HL-60/S4 treated with phorbol 12-myristate 13-acetate at 8.2 ng/mL for 4 days and 3 days (cell line): Measurements from ENCODE around the gene PCSK5.

ENCODE experiments used
- in situ Hi-C: fragments of 300-500 bp; cut with MboI; formaldehyde crosslinking; loops from 2 replicates; pipeline ENCODE4 v1.15.0; 2022; ENCODE audit warnings: low sequenced_read_pairs

Gene PCSK5

DNA sequence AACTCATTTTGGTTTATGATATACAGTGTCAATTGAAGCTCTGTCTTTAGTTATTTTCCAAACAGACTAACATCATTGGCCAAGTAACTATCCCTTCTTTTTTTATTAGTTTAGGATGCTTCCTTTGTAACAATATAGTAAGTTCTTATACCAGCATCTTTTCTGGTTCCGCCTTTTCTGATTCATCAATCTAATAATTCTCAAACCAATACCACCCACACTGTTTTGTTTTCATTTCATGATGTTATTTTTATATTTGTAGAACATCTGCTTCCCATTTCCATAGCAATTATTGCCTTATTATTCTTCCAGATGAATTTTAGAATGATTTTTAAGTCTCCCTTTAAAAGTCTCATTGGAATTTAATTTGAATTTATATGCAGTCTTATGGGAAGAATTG is 285.7 kb downstream of the PCSK5 start:
- in situ Hi-C loops, result no loop called here

DNA sequence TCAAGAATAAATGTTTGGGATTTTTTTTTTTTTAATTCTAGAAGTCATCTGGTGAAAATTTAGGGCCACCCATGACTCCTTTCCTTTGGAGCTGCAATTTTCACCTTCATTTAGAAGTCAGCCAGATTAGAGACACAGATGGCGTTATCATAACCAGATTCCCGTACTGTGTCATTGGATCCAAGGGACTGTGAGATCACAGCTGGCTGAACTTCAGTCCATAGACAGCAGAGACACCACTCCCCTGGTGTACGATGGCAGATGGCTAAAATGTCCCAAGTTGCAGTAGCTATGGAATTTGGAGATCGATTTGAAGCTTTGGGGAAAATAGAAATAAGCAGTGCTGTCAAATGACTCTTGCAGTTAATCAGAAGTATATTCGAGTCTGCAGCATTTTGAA is 287.5 kb downstream of the PCSK5 start:
- in situ Hi-C loops, result no loop called here

DNA sequence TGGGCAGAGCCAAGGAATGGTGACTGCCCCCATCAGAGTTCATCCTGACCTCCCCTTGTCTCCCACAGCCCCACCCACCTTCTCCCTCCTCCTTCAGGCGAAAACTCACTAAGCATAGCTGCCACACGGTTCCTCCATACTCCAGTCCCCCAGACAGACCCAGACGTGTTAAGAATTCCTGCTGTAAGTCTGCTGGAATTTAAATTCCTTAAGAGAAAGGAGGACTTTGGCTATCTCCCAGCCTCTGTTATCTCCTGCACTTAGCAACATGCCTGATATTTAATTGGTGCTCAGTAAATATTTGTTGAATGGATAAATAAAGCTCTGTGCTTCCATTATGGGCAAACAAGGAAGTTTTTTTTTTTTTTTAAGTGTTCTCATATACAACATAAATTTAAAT is 290.1 kb downstream of the PCSK5 start:
- in situ Hi-C loops, result no loop called here

DNA sequence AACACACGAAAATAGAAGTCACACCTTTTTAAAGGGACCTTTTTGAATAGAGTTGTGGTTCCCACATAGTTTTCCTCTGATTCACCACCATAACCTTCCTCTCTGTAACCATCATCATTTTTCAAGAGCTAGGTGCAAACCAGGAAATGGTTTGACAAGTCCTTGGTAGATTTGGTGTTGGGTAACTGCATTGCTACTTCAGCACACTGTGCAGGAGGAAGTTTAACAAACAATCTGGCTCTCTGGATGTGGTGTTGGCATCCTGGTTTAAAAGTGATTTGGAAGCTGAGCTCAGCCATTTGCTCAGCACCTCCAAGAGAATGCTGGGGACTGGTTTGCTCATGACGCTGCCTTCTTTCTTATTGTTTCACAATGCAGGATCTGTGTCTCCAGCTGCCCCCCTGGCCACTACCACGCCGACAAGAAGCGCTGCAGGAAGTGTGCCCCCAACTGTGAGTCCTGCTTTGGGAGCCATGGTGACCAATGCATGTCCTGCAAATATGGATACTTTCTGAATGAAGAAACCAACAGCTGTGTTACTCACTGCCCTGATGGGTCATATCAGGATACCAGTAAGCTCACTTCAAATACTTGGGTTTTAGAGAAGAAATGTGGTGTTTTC is 290.7 kb downstream of the PCSK5 start:
- in situ Hi-C loops, result no loop called here

DNA sequence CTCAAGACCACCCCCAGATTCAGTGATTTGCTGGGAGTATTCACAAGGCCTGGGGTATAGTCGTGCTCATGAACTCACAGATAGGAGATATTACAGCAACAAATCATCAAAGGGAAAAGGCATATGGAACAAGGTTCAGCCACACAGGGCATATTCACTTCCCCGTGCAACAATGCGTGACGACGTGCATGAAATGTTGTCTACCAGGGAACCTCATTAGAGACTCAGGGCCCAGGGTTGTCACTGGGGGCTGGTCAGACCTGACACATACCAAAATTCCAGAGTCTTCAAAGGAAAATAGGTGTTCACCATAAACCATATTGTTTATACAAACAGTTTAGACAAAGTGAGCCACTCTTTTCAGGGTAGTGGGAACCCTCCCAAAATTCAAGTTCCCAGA is 291.3 kb downstream of the PCSK5 start:
- in situ Hi-C loops, result no loop called here

DNA sequence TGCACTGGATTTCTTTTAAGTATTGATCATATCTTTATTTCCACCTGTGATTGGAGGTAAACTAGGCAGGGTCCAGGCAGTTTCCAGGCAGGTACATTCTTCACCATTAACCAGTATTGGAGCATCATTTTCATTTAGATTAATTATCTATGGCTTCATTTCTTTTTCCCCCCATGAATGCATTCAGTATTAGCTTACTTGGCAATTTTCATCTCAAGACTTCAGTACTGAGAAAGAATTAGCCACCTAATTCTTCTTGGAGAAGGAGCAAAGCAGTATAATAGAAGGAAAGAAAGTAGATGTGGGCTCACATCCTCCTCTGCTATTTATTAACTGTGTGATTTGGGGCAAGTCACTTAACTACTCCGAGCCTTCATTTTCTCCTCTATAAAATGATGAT is 295.0 kb downstream of the PCSK5 start:
- in situ Hi-C loops, result no loop called here

- in situ Hi-C loops, result no loop called here
Observed at GRCh38 chr9:76188286-76188685, 297.8 kb downstream of the PCSK5 start.

GRCh38 chr9:76188905-76189304 is 298.4 kb downstream of the PCSK5 start:
- in situ Hi-C loops, result no loop called here

- in situ Hi-C loops, result no loop called here
Observed at GRCh38 chr9:76191493-76191892, 301.0 kb downstream of the PCSK5 start.

DNA sequence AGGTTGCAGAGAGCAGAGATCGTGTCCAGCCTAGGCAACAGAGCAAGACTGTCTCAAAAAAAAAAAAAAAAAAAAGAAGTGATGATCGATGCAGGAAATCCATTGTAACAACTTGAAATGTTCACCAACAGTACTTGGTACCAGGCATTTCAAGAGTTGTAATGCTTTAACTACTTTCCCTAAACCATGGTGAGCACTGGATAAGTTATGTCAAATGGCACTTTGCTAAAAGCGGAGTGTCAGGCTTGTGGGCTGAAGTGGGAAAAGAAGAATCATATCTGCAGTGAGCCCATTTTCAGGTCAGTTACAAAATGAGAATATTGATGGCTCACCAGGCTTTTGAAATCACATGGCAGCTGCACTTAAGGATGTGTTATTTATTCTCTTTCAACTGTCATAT is 301.5 kb downstream of the PCSK5 start:
- in situ Hi-C loops, result no loop called here

DNA sequence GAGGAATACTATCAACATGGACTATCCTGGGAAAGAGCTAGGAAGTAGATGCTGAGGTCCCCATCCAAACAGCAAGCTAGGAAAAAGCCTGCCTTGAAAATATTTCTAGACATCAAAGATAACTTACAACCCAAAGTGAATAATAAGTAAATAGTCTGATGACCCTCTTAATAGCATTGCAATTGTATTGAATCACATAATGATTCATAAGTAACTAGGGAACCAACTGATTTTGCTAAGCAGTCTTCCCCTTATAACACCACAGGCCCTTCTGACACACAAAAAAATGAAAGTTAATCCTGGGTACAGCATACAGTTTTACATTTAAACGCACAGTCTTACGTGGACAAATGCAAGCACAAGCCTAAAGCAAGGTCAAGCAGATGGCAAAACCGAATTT is 304.4 kb downstream of the PCSK5 start:
- in situ Hi-C loops, result no loop called here

DNA sequence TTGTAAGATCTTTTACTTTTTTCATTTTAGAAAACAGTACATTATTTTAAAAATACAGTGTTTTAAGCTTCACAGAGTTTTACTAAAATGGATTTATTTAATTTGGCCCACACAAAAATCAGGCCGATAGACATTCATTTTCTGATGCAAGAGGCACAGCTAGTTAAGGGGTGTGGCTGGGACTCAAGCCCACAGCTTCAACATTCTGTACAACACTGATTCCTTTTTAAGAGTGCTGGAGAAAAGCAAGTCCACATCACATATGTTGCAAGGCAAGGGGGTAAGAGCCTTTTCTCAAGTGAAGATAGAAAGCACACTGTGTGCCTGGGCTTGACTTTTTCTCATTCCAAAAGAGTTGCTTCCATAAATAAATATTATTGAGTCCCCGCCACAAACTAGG is 307.9 kb downstream of the PCSK5 start:
- in situ Hi-C loops, result no loop called here

GRCh38 chr9:76200315-76200714 is 309.8 kb downstream of the PCSK5 start:
- in situ Hi-C loops, result no loop called here

- in situ Hi-C loops, result no loop called here
Observed at GRCh38 chr9:76200745-76201144, 310.3 kb downstream of the PCSK5 start.

GRCh38 chr9:76203373-76203772 is 312.9 kb downstream of the PCSK5 start:
- in situ Hi-C loops, result no loop called here

GRCh38 chr9:76206821-76207220 is 316.3 kb downstream of the PCSK5 start:
- in situ Hi-C loops, result no loop called here

DNA sequence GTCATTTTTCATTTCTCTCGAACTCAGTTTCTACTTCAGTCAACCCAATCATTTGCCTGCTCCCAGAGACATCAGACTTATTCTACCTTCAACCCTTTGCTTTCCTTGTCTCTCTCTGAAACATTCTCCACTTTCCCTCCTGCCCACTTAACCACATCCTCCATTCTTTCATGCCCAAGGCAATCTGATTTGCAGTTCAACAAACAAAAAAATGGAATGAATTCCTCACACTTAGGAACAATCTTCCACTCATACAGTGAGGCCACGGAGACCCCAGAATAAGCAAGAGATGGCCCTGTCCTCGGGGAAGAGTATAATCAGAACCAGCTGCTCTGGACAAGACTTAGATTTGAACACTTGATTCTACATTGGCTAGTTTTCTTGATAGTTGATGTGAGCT is 323.3 kb downstream of the PCSK5 start:
- in situ Hi-C loops, result no loop called here

DNA sequence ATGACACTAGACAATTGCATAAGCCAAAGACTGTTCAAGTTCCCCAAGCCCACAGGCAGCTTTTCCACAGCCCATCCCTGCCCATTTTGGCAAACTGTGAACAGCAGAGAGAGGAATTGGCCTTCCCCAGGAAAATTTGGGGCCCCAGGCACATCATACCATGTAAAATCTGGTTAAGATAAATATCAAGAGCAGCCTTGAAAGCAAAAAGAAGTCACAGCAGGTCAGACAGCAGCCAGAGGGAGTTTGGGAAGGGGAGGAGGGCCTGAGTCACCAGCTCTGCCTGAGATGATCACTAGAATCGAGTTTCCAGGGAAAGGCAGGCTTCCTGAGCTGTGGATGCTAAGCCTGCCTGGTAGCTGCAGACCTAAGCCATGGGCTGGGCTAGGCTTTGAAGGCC is 324.6 kb downstream of the PCSK5 start:
- in situ Hi-C loops, result no loop called here

DNA sequence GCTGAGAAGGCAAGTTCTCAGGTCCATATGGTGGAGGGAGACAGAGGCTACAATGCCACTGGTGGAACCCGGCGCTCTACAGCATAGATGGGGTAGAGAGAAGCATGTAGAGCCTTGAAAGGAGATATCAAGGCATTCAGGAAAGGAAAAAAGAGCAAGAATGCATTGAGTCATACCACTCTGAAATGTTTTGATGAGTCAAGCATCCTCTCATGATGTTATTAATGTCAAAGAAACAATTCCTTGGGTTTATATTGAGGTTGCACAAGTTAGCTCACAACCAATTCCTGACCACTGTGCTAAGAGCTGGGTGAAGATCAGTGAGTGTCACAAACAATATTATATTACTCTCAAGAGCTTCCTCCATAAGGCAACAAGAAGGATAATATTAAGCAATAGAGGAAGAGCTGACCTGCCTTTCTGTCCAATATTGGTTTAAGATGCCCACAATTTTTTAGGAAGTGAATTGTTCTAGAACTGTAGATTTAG is 325.7 kb downstream of the PCSK5 start:
- in situ Hi-C loops, result no loop called here

GRCh38 chr9:76218117-76218885 is 327.8 kb downstream of the PCSK5 start:
- in situ Hi-C loops, result no loop called here

- in situ Hi-C loops, result no loop called here
Observed at GRCh38 chr9:76218886-76219445, 328.5 kb downstream of the PCSK5 start.

- in situ Hi-C loops, result no loop called here
Observed at GRCh38 chr9:76219560-76220151, 329.2 kb downstream of the PCSK5 start.
